Measurements from ENCODE around the gene DAGLB. TPM values are rescaled to one million over a fixed set of nuclear protein-coding genes. Genes with fewer than 3 reads are reported as not detected.

The DAGLB gene
- total RNA-seq, 2 donors from 2014 or later = 22.7 to 24.5 TPM

- Mint-ChIP-seq H3K9me3 (no peaks in the 10 kb centered on the region), H3K4me1 (peaks cover 4% of the 10 kb centered on the region), H3K36me3 (ENCODE audit: low read depth) (peaks cover 73% of the 10 kb centered on the region), H3K27me3 (ENCODE audit: insufficient read depth) (no peaks in the 10 kb centered on the region), H3K4me3 (no peak overlapping the region), H3K27ac (peak overlapping the region; percentile 79)
- H3K4me1 ChIP-seq (ENCODE audit: control insufficient read depth, insufficient read depth, low read length) = no peaks in the 10 kb centered on the region
- H3K4me3 ChIP-seq (ENCODE audit: low read length) = no peak overlapping the region
- no peak for DNase-seq
- no peak overlapping the region for H3K9ac ChIP-seq (ENCODE audit: extremely low read depth, low read length, poor library complexity, severe bottlenecking)
- H3K36me3 ChIP-seq (ENCODE audit: control insufficient read depth, insufficient read depth, low read length) = peaks cover 91% of the 10 kb centered on the region
- no peak for TF ChIP-seq CTCF (conservative IDR thresholded peaks at IDR 0.05)
- H3K9me3 ChIP-seq (ENCODE audit: control insufficient read depth, low read length) = no peaks in the 10 kb centered on the region
- H3K27me3 ChIP-seq (ENCODE audit: control insufficient read depth, insufficient read depth, low read length, poor library complexity, severe bottlenecking) = no peaks in the 10 kb centered on the region
- no peak overlapping the region for H3K27ac ChIP-seq (ENCODE audit: low read depth, low read length)
- 94 to 97% methylated on average over 7 of the region's 7 CpGs for WGBS, 2 experiments (ENCODE audit: insufficient coverage in 1 of 2, insufficient read length in 1 of 2)
These were observed 43.8 kb downstream of the DAGLB start for GRCh38 chr7:6403907-6404306.

GRCh38 chr7:6402741-6403140 lies 45.0 kb downstream of the DAGLB start:
- no peaks in the 10 kb centered on the region for H3K27me3 ChIP-seq (ENCODE audit: control insufficient read depth, insufficient read depth, low read length, poor library complexity, severe bottlenecking)
- Mint-ChIP-seq H3K9me3 (no peaks in the 10 kb centered on the region), H3K36me3 (ENCODE audit: low read depth) (peaks cover 69% of the 10 kb centered on the region), H3K27ac (peak overlapping the region; percentile 10), H3K4me1 (peaks cover 11% of the 10 kb centered on the region), H3K4me3 (no peak overlapping the region), H3K27me3 (ENCODE audit: insufficient read depth) (no peaks in the 10 kb centered on the region)
- no peak for DNase-seq
- H3K36me3 ChIP-seq (ENCODE audit: control insufficient read depth, insufficient read depth, low read length) = peaks cover 93% of the 10 kb centered on the region
- H3K9me3 ChIP-seq (ENCODE audit: control insufficient read depth, low read length) = no peaks in the 10 kb centered on the region
- WGBS, 2 experiments (ENCODE audit: insufficient coverage in 1 of 2, insufficient read length in 1 of 2) = 95 to 96% methylated on average over 13 of the region's 13 CpGs
- no peak overlapping the region for H3K4me3 ChIP-seq (ENCODE audit: low read length)
- H3K4me1 ChIP-seq (ENCODE audit: control insufficient read depth, insufficient read depth, low read length) = no peaks in the 10 kb centered on the region
- no peak for TF ChIP-seq CTCF (conservative IDR thresholded peaks at IDR 0.05)
- no peak overlapping the region for H3K9ac ChIP-seq (ENCODE audit: extremely low read depth, low read length, poor library complexity, severe bottlenecking)
- no peak overlapping the region for H3K27ac ChIP-seq (ENCODE audit: low read depth, low read length)

GRCh38 chr7:6402041-6402440 lies 45.7 kb downstream of the DAGLB start:
- Mint-ChIP-seq H3K9me3 (no peaks in the 10 kb centered on the region), H3K36me3 (ENCODE audit: low read depth) (peaks cover 67% of the 10 kb centered on the region), H3K27me3 (ENCODE audit: insufficient read depth) (no peaks in the 10 kb centered on the region), H3K4me3 (no peak overlapping the region), H3K4me1 (peaks cover 11% of the 10 kb centered on the region), H3K27ac (peak overlapping the region; percentile 79)
- Histone ChIP-seq H3K9ac (ENCODE audit: extremely low read depth, low read length, poor library complexity, severe bottlenecking) (no peak overlapping the region), H3K27me3 (ENCODE audit: control insufficient read depth, insufficient read depth, low read length, poor library complexity, severe bottlenecking) (no peaks in the 10 kb centered on the region), H3K36me3 (ENCODE audit: control insufficient read depth, insufficient read depth, low read length) (peaks cover 86% of the 10 kb centered on the region), H3K27ac (ENCODE audit: low read depth, low read length) (no peak overlapping the region), H3K4me1 (ENCODE audit: control insufficient read depth, insufficient read depth, low read length) (no peaks in the 10 kb centered on the region), H3K9me3 (ENCODE audit: control insufficient read depth, low read length) (no peaks in the 10 kb centered on the region), H3K4me3 (ENCODE audit: low read length) (no peak overlapping the region)
- no peak for TF ChIP-seq CTCF (conservative IDR thresholded peaks at IDR 0.05)
- WGBS, 2 experiments (ENCODE audit: insufficient coverage in 1 of 2, insufficient read length in 1 of 2) = 94 to 97% methylated on average over 7 to 16 of the region's 17 CpGs
- no peak for DNase-seq
